ENCODE data around the gene CTNNA2. TPM values are rescaled to one million over a fixed set of nuclear protein-coding genes. Genes with fewer than 3 reads are reported as not detected.

The CTNNA2 gene
- total RNA-seq, 2 donors from 2014 or later = not detected

DNA sequence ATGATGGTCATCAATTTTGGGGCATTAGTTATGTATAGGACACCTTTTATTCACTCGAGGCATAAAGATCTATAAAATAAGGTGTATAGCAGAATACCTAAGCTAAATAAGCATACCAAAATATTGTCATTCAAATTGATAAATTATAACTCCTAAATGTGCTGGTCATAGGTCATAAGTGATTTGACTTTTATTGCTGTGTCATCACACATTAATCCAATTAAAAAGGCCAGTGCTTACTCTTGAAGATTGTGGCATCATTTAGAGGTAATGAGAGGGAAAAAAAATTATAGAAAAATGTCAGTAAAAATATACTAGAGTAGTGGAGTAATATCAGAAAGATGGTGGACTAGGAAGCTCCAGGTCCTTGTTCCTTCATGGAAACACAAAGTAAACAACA lies 1138.6 kb downstream of the CTNNA2 start:
- Histone ChIP-seq H3K9me3 (peaks cover 0 to 17% of the 10 kb centered on the region in 2 donors), H3K27me3 (no peaks in the 10 kb centered on the region), H3K27ac (no peak overlapping the region), H3K4me3 (no peak overlapping the region), H3K36me3 (no peaks in the 10 kb centered on the region), H3K4me1 (no peaks in the 10 kb centered on the region)
- DNase-seq (ENCODE audit: low spot score) = no peak
- TF ChIP-seq, protein P1, sequence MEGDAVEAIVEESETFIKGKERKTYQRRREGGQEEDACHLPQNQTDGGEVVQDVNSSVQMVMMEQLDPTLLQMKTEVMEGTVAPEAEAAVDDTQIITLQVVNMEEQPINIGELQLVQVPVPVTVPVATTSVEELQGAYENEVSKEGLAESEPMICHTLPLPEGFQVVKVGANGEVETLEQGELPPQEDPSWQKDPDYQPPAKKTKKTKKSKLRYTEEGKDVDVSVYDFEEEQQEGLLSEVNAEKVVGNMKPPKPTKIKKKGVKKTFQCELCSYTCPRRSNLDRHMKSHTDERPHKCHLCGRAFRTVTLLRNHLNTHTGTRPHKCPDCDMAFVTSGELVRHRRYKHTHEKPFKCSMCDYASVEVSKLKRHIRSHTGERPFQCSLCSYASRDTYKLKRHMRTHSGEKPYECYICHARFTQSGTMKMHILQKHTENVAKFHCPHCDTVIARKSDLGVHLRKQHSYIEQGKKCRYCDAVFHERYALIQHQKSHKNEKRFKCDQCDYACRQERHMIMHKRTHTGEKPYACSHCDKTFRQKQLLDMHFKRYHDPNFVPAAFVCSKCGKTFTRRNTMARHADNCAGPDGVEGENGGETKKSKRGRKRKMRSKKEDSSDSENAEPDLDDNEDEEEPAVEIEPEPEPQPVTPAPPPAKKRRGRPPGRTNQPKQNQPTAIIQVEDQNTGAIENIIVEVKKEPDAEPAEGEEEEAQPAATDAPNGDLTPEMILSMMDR (IDR thresholded peaks at IDR 0.05) = no peak

DNA sequence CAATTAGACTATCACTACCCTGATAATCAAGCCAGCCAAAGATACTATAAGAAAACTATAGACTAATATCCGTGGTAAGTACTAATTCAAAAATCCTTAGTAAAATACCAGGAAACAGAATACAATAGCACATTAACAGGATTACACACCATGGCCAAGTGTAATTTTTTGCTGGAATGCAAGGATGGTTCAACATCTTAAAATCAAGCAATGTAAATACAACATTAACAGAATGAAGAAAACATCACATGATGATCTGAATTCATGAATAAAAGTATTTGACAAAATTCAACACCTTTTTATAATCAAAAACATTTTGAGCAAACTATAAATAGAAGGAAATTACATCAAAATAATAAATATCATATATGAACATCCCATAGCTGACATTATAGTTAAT lies 1142.4 kb downstream of the CTNNA2 start:
- Histone ChIP-seq H3K27ac (no peak overlapping the region), H3K27me3 (no peaks in the 10 kb centered on the region), H3K4me1 (no peaks in the 10 kb centered on the region), H3K9me3 (peaks cover 0 to 19% of the 10 kb centered on the region in 2 donors), H3K4me3 (no peak overlapping the region), H3K36me3 (no peaks in the 10 kb centered on the region)
- TF ChIP-seq, protein P1 (IDR thresholded peaks at IDR 0.05) = no peak
- no peak for DNase-seq (ENCODE audit: low spot score)

DNA sequence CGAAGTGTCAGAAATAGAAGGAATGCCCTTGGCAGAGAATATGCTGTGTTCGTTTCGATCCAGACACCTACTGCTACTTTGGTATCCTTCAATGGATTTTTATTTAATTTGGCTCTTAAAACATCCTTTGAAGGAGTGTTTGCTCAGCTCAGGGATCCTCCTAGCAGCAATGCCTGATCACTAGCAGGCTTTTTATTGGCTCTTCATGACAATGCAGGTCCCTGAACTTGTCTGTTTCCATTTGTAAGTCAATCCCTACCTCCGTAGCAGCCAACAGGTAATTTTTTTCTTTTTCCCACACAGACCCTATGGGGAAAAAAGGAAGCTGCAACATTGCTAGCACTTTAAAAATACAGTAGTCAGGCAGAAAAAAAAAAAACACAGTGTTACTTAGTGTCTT lies 1157.9 kb downstream of the CTNNA2 start:
- Histone ChIP-seq H3K27ac (no peak overlapping the region), H3K9me3 (no peaks in the 10 kb centered on the region), H3K27me3 (no peaks in the 10 kb centered on the region), H3K36me3 (no peaks in the 10 kb centered on the region), H3K4me1 (no peaks in the 10 kb centered on the region), H3K4me3 (no peak overlapping the region)
- TF ChIP-seq, protein P1 (IDR thresholded peaks at IDR 0.05) = no peak
- DNase-seq (ENCODE audit: low spot score) = no peak

DNA sequence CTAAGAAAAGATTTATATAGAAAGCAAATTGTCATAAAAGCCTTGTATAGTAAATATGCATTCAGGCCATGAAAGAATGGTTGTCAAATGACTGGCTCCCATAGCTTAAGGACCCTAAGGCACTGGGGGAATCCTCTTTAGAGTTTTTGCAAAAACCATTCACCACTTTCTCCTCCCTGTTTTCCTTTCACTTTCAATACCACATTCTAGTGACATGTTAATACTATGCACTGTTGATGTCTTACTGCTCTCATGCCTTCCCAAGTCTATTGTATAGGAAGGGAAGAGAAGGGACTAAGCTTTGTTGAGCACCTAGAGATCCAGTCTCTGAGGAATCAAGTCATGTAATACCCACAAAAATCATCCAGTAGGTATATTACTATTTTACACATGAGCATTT lies 1174.7 kb downstream of the CTNNA2 start:
- no peak overlapping the region for H3K27ac ChIP-seq
- no peaks in the 10 kb centered on the region for H3K36me3 ChIP-seq
- no peak for DNase-seq (ENCODE audit: low spot score)
- no peak overlapping the region for H3K4me3 ChIP-seq
- no peaks in the 10 kb centered on the region for H3K9me3 ChIP-seq
- H3K4me1 ChIP-seq = no peaks in the 10 kb centered on the region
- no peaks in the 10 kb centered on the region for H3K27me3 ChIP-seq
- TF ChIP-seq, protein P1 (IDR thresholded peaks at IDR 0.05) = no peak

DNA sequence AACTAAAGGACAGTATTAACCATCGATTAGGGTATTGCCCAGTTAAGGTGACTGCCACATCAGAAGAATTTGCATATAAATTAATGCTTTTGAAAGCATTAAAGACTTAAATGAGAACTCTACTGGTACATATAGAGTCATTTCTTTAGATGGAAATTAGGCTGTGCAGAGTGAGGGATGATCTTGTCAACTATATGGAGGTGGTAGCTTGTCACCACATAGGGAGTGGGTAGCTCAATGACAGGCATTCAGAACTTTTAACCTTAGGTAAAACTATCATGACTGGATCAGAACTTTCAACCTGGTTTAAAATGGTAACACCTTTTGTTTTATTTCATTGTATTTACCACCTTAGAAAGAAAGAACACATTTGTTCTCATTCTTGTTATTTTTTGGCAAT lies 1176.3 kb downstream of the CTNNA2 start:
- Histone ChIP-seq H3K27me3 (no peaks in the 10 kb centered on the region), H3K36me3 (no peaks in the 10 kb centered on the region), H3K9me3 (no peaks in the 10 kb centered on the region)

More for the DNA sequence above, 1176.3 kb downstream of the CTNNA2 start:
- Histone ChIP-seq H3K4me3 (no peak overlapping the region), H3K4me1 (no peaks in the 10 kb centered on the region), H3K27ac (no peak overlapping the region)
- no peak for DNase-seq (ENCODE audit: low spot score)
- TF ChIP-seq, protein P1 (IDR thresholded peaks at IDR 0.05) = no peak

Small RNAs within 50 kb of the gene (microRNA-seq; reads per million reads assigned to microRNA genes)
- gene MIR4264 (ENCODE audit: borderline number of aligned reads in 2 of 2, borderline replicate concordance in 1 of 2) (0 reads per million in 2 donors), gene MIR8080 (ENCODE audit: borderline number of aligned reads in 2 of 2, borderline replicate concordance in 1 of 2) (0 reads per million in 2 donors)

Data from right atrium auricular region (tissue), 2 donors.